GM18867 (cell line): ENCODE measurements around the gene EDEM3.
A peak's percentile ranks its signal among the peaks of the same experiment; 100 is the strongest.

Experiments used
- ATAC-seq: cut with Tn5 transposase; IDR thresholded peaks from one replicate; pipeline ENCODE4 v1.9.1; 2021; ENCODE audit warnings: mild to moderate bottlenecking, moderate library complexity; ENCODE audit not compliant: unreplicated experiment

The EDEM3 gene

GRCh38 chr1:184743062-184743756, 11.4 kb downstream of the EDEM3 start:
- ATAC-seq, result peak; percentile 70

- no peak for ATAC-seq
Observed at GRCh38 chr1:184740344-184740743, 14.3 kb downstream of the EDEM3 start.

- no peak for ATAC-seq
Observed at GRCh38 chr1:184739796-184740195, 14.9 kb downstream of the EDEM3 start.

GRCh38 chr1:184739070-184739469, 15.6 kb downstream of the EDEM3 start:
- no peak for ATAC-seq

- ATAC-seq, result peak; percentile 83
Observed at GRCh38 chr1:184734980-184735379, 19.7 kb downstream of the EDEM3 start.

GRCh38 chr1:184724843-184725242, 29.8 kb downstream of the EDEM3 start:
- ATAC-seq, result no peak

- ATAC-seq, result no peak
Observed at GRCh38 chr1:184716158-184716557, 38.5 kb downstream of the EDEM3 start.

- no peak for ATAC-seq
Observed at GRCh38 chr1:184709418-184709817, 45.2 kb downstream of the EDEM3 start.

GRCh38 chr1:184708084-184708676, 46.5 kb downstream of the EDEM3 start:
- no peak for ATAC-seq

- ATAC-seq, result no peak
Observed at GRCh38 chr1:184705271-184705670, 49.4 kb downstream of the EDEM3 start.

- ATAC-seq, result no peak
Observed at GRCh38 chr1:184701816-184702215, 52.8 kb downstream of the EDEM3 start.

- no peak for ATAC-seq
Observed at GRCh38 chr1:184698969-184699368, 55.7 kb downstream of the EDEM3 start.

- ATAC-seq, result no peak
Observed at GRCh38 chr1:184698016-184698415, 56.6 kb downstream of the EDEM3 start.

- ATAC-seq, result no peak
Observed at GRCh38 chr1:184696403-184696802, 58.3 kb downstream of the EDEM3 start.

- ATAC-seq, result no peak
Observed at GRCh38 chr1:184695023-184695422, 59.6 kb downstream of the EDEM3 start.

- ATAC-seq, result no peak
Observed at GRCh38 chr1:184693011-184693410, 61.6 kb downstream of the EDEM3 start.

GRCh38 chr1:184691719-184692324, 62.8 kb downstream of the EDEM3 start:
- no peak for ATAC-seq

- no peak for ATAC-seq
Observed at GRCh38 chr1:184686540-184686939, 68.1 kb downstream of the EDEM3 start.

GRCh38 chr1:184685116-184685515, 69.5 kb downstream of the EDEM3 start:
- ATAC-seq, result peak; percentile 82

- ATAC-seq, result no peak
Observed at GRCh38 chr1:184684285-184685074, 70.2 kb downstream of the EDEM3 start.

- ATAC-seq, result no peak
Observed at GRCh38 chr1:184682956-184683355, 71.7 kb downstream of the EDEM3 start.
